K562 (cell line): Measurements from ENCODE around the gene SP2.

Experiments
- CBFB ChIP-seq: sonication (generic); formaldehyde crosslinking; IDR thresholded peaks from 2 replicates; pipeline ENCODE4 v1.4.0; 2020; ENCODE audit warnings: mild to moderate bottlenecking, missing genetic modification reagents
- TBP ChIP-seq: optimal IDR thresholded peaks from 2 replicates; pipeline ENCODE3; 2011; ENCODE audit warnings: low read depth, low read length, improper control_type of control experiment
- TF ChIP-seq, protein P1 (sequence below), 3 experiments: IDR thresholded peaks in 2 of 3; conservative IDR thresholded peaks in 1 of 3; 2 replicates each; pipeline ENCODE4 v1.5.1; 2011 to 2012; ENCODE audit warnings: low read length in 3 of 3, mild to moderate bottlenecking in 3 of 3, control low read depth in 2 of 3, improper control_type of control experiment in 1 of 3, inconsistent platforms in 1 of 3, low read depth in 1 of 3, mixed read lengths in 1 of 3, moderate library complexity in 1 of 3; ENCODE audit not compliant: insufficient read depth in 2 of 3

- TF ChIP-seq CBFB (CRISPR knock-in tag) = no peak
- TF ChIP-seq, protein P1, sequence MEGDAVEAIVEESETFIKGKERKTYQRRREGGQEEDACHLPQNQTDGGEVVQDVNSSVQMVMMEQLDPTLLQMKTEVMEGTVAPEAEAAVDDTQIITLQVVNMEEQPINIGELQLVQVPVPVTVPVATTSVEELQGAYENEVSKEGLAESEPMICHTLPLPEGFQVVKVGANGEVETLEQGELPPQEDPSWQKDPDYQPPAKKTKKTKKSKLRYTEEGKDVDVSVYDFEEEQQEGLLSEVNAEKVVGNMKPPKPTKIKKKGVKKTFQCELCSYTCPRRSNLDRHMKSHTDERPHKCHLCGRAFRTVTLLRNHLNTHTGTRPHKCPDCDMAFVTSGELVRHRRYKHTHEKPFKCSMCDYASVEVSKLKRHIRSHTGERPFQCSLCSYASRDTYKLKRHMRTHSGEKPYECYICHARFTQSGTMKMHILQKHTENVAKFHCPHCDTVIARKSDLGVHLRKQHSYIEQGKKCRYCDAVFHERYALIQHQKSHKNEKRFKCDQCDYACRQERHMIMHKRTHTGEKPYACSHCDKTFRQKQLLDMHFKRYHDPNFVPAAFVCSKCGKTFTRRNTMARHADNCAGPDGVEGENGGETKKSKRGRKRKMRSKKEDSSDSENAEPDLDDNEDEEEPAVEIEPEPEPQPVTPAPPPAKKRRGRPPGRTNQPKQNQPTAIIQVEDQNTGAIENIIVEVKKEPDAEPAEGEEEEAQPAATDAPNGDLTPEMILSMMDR (IDR thresholded peaks at IDR 0.05 in 2 of 3, conservative IDR thresholded peaks at IDR 0.05 in 1 of 3; ENCODE audit: insufficient read depth in 2 of 3, low read depth in 1 of 3, low read length in 3 of 3) = no peak
- no peak for TF ChIP-seq TBP
Measured at GRCh38 chr17:47897561-47897960, 1.5 kb downstream of the SP2 start.
